Measurements from ENCODE around the gene FLG.
"Not testable (repeated sequence)": the region's sequence is repeated elsewhere in the genome, so short reads cannot be mapped to it uniquely, and the experiment has no call there.

Gene FLG

GRCh38 chr1:152335399-152335798, 10.4 kb upstream of the FLG start:
- Histone ChIP-seq H3K36me3 (no peaks in the 10 kb centered on the region), H3K27me3 (peaks cover 29% of the 10 kb centered on the region), H3K4me1 (ENCODE audit: control insufficient read depth in 1 of 2, insufficient read depth in 1 of 2, low read depth in 1 of 2, low read length in 1 of 2) (no peaks in the 10 kb centered on the region), H3K9me3 (no peaks in the 10 kb centered on the region), H3K4me3 (ENCODE audit: low read depth in 1 of 2, low read length in 1 of 2) (no peak overlapping the region), H3K27ac (no peak overlapping the region)
- no peak for TF ChIP-seq CTCF (IDR thresholded peaks at IDR 0.05)

- TF ChIP-seq CTCF (IDR thresholded peaks at IDR 0.05) = no peak
- Histone ChIP-seq H3K9me3 (no peaks in the 10 kb centered on the region), H3K27ac (no peak overlapping the region), H3K4me1 (ENCODE audit: control insufficient read depth in 1 of 2, insufficient read depth in 1 of 2, low read depth in 1 of 2, low read length in 1 of 2) (no peaks in the 10 kb centered on the region), H3K27me3 (peaks cover 6% of the 10 kb centered on the region), H3K4me3 (ENCODE audit: low read depth in 1 of 2, low read length in 1 of 2) (no peak overlapping the region), H3K36me3 (no peaks in the 10 kb centered on the region)
Measured at GRCh38 chr1:152328801-152329391, 3.9 kb upstream of the FLG start.

DNA sequence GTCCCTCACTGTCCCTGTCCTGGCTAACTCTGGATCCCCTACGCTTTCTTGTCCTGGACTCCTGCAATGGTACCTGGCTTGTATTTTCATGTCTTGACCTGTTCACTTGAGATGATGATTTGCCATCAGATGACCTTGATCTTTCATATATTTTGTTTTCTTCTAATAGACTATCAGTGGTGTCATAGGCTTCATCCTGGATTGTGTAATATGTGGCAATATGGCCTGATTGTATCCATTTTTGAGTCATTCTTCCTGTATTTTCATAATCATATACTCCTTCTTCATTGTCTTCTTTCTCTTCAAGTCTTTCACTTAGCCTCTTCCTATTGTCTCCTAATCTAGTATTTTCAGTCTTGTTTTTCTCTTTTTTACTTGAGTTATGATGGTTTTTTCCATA, 11.1 kb downstream of the FLG start:
- Histone ChIP-seq H3K36me3 (no peaks in the 10 kb centered on the region), H3K4me1 (ENCODE audit: control insufficient read depth in 1 of 2, insufficient read depth in 1 of 2, low read depth in 1 of 2, low read length in 1 of 2) (no peaks in the 10 kb centered on the region), H3K9me3 (no peaks in the 10 kb centered on the region), H3K4me3 (ENCODE audit: low read depth in 1 of 2, low read length in 1 of 2) (no peak overlapping the region), H3K27ac (no peak overlapping the region), H3K27me3 (peaks cover 7% of the 10 kb centered on the region)
- TF ChIP-seq CTCF (IDR thresholded peaks at IDR 0.05) = no peak

GRCh38 chr1:152313319-152313801, 11.7 kb downstream of the FLG start:
- no peak for TF ChIP-seq CTCF (IDR thresholded peaks at IDR 0.05)
- H3K36me3 ChIP-seq = no peaks in the 10 kb centered on the region
- no peaks in the 10 kb centered on the region for H3K4me1 ChIP-seq (ENCODE audit: control insufficient read depth in 1 of 2, insufficient read depth in 1 of 2, low read depth in 1 of 2, low read length in 1 of 2)
- H3K27me3 ChIP-seq = peaks cover under 1% of the 10 kb centered on the region
- no peak overlapping the region for H3K4me3 ChIP-seq (ENCODE audit: low read depth in 1 of 2, low read length in 1 of 2)
- no peaks in the 10 kb centered on the region for H3K9me3 ChIP-seq
- H3K27ac ChIP-seq = no peak overlapping the region

DNA sequence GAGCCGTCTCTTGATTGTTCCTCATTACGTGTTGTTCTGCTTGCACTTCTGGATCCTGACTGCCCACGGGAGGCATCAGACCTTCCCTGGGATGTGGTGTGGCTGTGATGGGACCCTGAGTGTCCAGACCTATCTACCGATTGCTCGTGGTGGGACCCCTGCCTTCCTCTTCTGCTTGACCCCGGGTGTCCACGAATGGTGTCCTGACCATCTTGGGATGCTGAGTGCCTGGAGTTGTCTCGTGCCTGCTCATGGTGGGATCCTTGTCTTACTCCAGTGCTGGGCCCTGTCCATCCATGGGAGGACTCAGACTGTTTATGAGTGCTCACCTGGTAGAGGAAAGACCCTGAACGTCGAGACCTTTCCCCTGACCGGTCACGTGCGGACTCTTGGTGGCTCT, 12.9 kb downstream of the FLG start:
- H3K4me3 ChIP-seq (ENCODE audit: low read depth in 1 of 2, low read length in 1 of 2); H3K27ac ChIP-seq; H3K4me1 ChIP-seq (ENCODE audit: control insufficient read depth in 1 of 2, insufficient read depth in 1 of 2, low read depth in 1 of 2, low read length in 1 of 2); H3K27me3 ChIP-seq; H3K36me3 ChIP-seq; H3K9me3 ChIP-seq: not testable (repeated sequence)

- no peak for TF ChIP-seq CTCF (IDR thresholded peaks at IDR 0.05)
- Histone ChIP-seq H3K4me3 (ENCODE audit: low read depth in 1 of 2, low read length in 1 of 2) (no peak overlapping the region), H3K36me3 (no peaks in the 10 kb centered on the region), H3K27ac (no peak overlapping the region), H3K4me1 (ENCODE audit: control insufficient read depth in 1 of 2, insufficient read depth in 1 of 2, low read depth in 1 of 2, low read length in 1 of 2) (no peaks in the 10 kb centered on the region), H3K27me3 (no peaks in the 10 kb centered on the region), H3K9me3 (no peaks in the 10 kb centered on the region)
Measured at GRCh38 chr1:152309955-152310354, 15.1 kb downstream of the FLG start.

DNA sequence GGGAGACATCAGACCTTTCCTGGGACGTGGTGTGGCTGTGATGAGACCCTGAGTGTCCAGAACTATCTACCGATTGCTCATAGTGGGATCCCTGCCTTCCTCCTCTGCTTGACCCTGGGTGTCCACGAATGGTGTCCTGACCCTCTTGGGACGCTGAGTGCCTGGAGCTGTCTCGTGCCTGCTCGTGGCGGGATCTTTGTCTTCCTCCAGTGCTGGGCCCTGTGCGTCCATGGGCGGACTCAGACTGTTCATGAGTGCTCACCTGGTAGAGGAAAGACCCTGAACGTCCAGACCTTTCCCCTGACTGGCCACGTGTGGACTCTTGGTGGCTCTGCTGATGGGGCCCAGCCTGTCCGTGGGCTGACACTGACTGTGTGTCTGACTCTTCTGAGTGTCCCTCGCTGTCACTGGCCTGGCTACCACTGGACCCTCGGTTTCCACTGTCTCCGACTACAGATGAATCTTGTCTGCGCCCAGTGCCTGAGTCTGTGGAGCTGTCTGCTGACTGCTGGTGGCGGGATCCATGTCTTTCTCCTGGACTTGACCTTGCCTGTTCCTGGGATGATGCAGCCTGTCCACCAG, 15.6 kb downstream of the FLG start:
- not testable (repeated sequence) for H3K9me3 ChIP-seq; H3K4me3 ChIP-seq (ENCODE audit: low read depth in 1 of 2, low read length in 1 of 2); H3K27ac ChIP-seq; H3K36me3 ChIP-seq; H3K4me1 ChIP-seq (ENCODE audit: control insufficient read depth in 1 of 2, insufficient read depth in 1 of 2, low read depth in 1 of 2, low read length in 1 of 2); H3K27me3 ChIP-seq

- H3K4me1 ChIP-seq (ENCODE audit: control insufficient read depth in 1 of 2, insufficient read depth in 1 of 2, low read depth in 1 of 2, low read length in 1 of 2); H3K9me3 ChIP-seq; H3K36me3 ChIP-seq; H3K4me3 ChIP-seq (ENCODE audit: low read depth in 1 of 2, low read length in 1 of 2); H3K27ac ChIP-seq; H3K27me3 ChIP-seq: not testable (repeated sequence)
Measured at GRCh38 chr1:152308758-152309157, 16.3 kb downstream of the FLG start.

GRCh38 chr1:152307970-152308369, 17.1 kb downstream of the FLG start:
- H3K4me1 ChIP-seq (ENCODE audit: control insufficient read depth in 1 of 2, insufficient read depth in 1 of 2, low read depth in 1 of 2, low read length in 1 of 2); H3K27ac ChIP-seq; H3K27me3 ChIP-seq; H3K9me3 ChIP-seq; H3K36me3 ChIP-seq; H3K4me3 ChIP-seq (ENCODE audit: low read depth in 1 of 2, low read length in 1 of 2): not testable (repeated sequence)
